ENCODE results near the gene RIMS1.

The RIMS1 gene

DNA sequence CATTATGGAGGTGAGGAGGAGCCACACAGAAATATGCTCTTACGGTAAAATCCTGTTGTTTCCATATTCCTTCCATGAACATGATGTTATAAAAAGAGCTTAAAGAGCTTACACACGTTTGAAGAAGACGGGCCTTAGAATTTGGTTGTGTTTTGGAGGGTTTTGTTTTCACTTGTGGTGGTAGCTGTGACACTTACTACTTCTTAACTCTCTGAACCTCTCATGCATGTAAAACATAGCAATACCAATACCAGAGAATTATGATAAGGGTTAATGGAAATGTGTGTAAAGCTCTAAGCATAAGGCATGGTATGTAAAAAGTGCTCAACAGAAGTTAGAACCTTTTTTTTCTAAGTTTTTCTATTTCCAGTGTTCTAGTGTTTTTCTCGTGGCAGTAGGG lies 479.4 kb downstream of the RIMS1 start:
- DNase-seq = no peak

- no peak for DNase-seq
Measured at GRCh38 chr6:72367439-72367838, 481.1 kb downstream of the RIMS1 start.

DNA sequence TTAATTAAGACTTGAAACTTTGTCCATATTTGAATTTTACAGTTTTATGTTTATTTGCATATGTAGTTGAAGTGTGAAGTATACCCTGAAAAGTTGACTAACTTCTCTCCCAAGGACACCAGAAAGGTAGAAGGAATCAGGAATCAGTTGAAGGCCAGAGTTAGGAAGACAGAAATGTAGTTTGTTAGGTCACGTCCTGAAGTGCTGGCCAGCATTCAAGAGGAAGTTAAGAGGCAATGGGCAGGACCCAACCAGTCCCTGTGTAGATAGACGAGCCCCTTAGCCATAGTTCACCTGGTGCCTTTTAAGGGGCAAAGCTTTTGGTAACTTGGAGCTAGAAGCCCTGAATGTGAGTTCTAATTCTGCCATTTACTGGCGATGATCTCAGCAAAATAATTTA lies 485.1 kb downstream of the RIMS1 start:
- DNase-seq = no peak

GRCh38 chr6:72374172-72374571 lies 487.8 kb downstream of the RIMS1 start:
- DNase-seq = no peak

DNA sequence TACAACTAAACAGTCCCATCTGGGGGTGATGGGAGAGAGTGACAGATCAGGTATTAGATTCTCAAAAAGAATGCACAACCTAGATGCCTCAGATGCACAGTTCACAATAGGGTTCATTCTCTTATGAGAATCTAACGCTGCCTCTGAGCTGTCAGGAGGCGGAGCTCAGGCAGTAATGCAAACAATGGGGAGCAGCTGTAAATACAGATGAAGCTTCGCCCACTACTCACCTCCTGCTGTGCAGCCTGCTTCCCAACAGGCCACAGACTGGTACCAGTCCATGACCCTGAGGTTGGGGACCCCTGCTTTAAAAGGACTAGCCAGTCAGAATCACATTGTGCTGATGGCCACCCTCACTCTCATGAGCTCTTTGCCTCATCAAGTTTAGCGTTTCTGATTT lies 488.5 kb downstream of the RIMS1 start:
- DNase-seq = no peak

- no peak for DNase-seq
Measured at GRCh38 chr6:72376736-72377135, 490.4 kb downstream of the RIMS1 start.

DNA sequence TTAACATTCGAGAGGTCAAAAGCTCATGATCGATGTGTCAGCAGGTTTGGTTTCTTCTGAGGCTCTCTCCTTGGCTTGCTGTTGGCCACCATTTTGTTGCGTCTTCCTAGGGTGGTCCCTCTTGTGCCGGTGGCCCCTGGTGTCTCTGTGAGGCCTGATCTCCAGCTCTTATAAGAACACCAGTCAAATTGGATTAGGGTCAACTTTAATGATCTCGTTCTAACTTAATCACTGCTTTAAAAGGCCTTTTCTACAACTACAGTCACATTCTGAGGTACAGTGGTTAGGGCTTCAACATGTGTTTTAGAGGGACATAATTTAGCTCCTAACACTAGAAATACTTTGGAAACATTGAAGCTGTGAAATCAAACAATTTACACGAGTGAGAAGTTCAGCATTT lies 494.7 kb downstream of the RIMS1 start:
- DNase-seq = no peak

- no peak for DNase-seq
Measured at GRCh38 chr6:72382602-72383529, 496.5 kb downstream of the RIMS1 start.

DNA sequence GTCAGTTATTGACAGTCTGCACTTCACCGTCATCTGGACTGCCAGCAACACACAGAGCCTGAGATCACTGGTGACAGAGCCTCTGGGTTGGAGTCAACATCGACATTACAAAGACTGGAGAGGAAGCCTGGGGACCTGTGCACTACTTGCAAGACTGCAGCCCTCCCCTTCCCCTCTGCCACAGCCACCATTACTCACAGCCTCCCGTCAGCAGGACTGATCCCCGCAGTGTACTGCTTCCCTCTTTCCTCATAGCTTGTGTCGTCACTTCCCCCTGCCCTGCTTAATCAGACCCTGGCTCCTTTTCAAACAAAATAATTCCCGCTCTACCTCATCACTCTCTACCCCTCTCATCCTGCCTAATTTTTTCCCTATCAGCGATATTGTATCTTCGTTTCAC lies 500.0 kb downstream of the RIMS1 start:
- DNase-seq = peak; percentile 58 to 60

GRCh38 chr6:72389698-72390097 lies 503.3 kb downstream of the RIMS1 start:
- DNase-seq = no peak

- DNase-seq = no peak
Measured at GRCh38 chr6:72390548-72390947, 504.2 kb downstream of the RIMS1 start.

DNA sequence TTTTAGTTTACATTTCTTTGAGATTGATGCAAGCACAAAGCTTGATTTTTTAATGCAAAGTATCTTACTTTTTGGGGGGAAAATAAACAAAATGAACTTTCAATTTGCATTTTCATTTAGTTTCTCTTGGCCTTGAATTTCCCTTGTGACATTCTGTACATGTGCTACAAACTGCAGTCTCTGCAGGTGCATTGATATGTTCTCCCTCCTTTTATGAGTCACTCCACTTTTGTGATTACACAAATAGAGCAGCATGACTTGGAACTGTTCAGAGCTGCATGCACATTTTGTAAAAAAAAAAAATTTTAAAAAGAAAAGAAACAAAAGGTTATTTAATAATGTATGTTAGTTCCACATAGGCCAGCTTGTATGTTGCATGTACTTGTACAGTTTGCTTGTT lies 515.5 kb downstream of the RIMS1 start:
- DNase-seq = no peak

DNA sequence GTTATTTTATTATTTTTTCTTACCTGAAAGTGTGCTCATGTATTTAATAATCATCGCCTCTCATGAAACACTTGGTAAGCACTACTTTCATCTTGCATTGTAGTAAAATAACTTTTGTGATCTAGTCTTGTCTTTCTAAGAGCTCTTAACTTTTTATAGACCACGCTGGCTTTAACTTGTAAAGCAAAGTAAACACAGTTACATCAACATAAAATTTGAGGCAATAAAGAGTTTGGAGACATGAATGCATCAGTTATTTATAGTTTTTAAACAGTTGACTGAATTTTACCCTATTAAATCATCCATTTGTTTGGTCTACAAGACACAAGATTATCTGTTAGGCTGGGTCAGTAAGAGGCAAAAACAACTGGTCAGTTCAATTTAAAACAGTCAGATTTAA lies 517.1 kb downstream of the RIMS1 start:
- DNase-seq = no peak

DNA sequence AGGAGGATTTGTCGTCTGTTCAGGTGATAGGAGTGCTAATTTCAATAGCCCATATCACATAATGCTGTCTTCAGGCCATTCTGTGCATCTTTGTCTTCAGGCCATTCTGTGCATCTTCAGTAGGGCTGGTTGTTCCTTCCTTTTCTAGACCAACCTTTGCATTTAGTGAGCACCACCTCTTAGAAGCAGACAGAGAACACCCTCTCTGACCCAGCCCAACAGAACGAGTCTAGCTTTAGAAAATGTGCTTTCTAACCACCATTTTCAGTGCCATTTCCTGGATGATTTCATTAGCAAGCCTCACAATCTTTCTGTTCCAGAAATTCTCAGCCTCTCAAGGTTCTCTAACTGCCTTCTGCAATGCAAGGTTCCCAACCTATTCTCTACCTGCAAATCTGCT lies 520.2 kb downstream of the RIMS1 start:
- no peak for DNase-seq

DNA sequence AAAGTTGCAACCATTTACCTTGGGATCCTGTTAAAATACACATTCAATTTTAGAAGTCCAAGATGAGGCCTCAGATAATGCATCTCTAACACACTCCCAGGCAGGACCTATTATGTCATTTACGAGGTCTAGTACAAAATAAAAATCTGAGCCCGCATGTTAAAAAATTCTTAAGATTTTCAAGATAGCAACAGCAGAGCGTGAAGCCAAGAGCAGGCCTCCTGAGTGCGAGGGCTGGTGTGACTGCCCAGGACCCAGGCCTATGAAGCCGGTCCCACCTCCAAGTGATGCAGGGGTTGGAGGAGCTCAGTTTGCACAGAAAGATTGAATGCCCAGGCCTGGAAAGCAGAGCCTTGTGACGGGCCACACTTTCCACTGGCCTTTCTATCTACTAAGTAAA lies 524.4 kb downstream of the RIMS1 start:
- no peak for DNase-seq

DNA sequence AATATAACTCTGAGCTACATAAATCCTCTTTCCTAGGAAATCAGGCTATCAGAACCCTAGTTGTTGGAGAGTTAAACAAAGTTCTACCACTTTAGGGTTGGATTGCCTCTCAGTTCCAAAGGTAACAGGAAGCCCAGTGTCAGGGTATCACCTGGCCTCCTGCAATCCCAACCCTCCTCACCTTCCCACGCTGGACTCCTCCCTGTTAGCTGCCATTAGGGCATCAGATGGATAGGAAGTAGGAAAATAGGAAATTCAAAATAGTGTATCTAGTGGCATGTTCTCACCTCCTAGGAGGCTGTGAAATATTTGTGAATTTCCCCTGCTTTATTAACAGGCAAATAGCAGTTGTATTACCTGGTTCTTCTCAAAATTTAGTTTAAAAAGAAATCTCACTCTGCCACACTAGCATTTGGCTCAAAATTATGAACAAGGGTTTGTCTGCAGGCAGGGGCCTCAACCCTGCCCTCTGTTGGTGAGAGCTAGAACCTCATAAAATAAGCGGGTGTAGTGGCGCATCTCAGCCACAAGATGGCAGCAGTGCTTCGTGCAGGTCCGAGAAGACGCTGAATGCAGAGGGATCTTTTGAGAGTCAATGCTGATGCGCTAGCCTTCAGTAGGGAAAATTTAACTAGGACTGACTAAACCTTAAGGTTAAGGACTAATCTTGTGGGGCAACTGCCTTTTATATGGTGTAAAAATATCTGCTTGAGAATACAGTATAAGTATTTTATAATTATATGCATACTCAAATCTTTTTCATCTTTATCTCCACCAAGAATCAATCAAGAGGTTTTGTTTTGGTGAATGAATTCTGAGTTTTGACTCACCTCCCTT lies 525.7 kb downstream of the RIMS1 start:
- peak; percentile 80 to 89 for DNase-seq

DNA sequence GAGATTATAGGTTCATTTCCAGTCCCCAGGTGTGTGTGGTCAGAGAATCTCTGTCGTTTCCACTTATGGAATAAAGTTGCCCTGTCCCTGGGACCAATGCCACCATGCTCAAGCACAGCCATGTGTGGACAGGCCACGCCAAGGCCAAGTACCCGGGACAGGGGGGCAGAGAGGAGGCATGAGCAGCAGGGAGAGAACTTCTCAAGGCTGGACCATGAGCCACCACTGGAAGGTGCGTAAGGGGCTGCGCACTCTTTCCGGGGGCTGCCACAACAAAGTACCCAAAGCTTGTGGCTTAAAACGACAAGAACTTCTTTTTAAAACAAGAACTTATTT lies 526.3 kb downstream of the RIMS1 start:
- DNase-seq = no peak

DNA sequence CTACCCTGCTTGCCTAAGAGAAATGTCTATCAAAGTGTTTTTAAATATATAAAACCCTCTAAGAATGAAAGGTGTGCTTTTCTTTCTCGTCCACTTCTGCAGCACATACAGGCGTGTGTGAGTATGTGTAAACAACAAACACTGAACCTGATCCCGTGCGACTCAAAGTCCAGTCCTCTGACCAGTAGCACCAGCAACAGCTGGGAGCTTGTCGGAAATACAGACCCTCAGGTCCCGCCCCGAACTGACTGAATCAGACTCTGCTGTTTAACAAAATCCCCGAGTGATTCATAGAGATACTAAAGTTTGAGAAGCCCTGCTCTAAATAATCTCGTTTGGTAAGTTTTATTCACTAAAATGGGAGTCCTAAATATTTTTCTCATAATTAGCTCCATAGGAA lies 527.5 kb downstream of the RIMS1 start:
- no peak for DNase-seq

DNA sequence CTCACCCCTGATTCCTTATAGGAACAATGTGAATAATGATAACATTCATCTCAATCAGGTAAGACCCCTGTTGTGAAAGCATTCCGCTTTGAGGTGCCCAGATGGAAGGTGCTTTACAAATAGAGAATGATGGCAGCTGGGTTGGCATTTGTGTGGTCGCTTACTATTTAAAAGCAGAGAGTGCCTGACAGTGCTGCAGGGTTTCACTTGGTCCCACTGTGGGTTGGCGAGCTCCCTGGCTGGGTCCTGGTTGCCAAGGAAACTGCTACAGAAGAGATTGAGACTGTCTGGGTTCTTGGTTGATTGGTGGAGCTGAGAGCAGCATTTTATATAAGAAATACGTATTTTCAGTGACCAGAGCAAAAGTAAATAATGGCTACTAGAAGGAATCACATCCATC lies 528.3 kb downstream of the RIMS1 start:
- DNase-seq = no peak

GRCh38 chr6:72416744-72417465 lies 530.6 kb downstream of the RIMS1 start:
- DNase-seq = no peak

DNA sequence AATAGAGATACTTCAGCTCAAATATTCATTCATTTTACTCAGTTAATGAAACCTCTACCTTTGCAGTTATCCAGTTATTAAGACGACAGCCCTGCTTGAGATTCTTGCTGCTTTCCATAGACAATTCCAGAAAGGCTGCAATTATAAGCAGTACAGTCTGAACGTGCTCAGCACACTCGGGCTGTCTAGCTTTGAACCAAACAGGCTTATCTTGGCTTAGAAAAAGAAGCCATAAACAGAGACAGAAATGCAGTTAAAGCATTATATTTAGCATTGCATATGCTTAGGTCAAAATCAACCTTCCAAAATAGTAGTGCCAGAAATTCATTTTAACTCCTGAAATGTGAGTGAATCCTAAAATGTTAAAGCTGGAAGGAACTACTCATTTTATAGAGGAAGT lies 531.4 kb downstream of the RIMS1 start:
- DNase-seq = no peak

GRCh38 chr6:72418495-72418894 lies 532.1 kb downstream of the RIMS1 start:
- DNase-seq = no peak

DNA sequence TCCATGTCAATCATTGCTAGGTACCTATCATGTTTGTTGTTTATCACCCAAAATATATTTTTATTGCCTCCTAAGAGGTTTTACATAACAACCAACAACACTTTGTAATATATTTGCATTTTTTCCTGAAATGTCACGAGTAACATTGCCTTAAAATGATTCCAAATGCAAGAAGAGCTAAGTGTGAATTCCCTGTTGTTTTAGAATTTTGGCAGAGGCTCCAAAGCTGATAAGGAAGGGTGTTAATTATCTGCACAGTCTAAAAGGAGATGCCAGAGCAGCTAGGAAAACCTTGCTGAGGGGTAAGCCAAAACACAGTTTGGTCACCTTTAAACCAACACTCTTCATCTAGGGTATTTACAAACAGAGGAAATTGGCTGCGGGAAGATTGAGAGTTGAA lies 533.6 kb downstream of the RIMS1 start:
- DNase-seq = no peak

DNA sequence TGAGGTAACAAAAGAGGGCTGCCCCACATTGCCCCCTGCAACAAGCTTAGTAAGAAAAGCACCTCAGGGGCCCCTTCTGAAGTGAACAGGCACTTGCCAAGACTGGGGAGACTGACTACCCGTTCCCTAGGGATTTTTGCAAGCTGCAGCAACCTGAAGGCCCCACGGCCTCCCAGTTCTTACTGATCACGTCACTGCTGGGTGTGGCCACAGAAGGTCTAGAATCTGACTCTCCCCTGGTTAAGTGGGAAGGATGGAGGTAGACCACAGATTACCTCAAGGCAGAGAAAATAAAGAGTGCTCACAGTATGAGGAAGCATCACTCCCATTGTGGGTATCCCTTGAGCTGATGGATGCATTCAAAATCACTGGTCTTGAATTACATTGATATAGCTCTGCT lies 534.1 kb downstream of the RIMS1 start:
- no peak for DNase-seq

Measured in Kasumi-1 (cell line).